Measurements from ENCODE around the gene EPC2.

EPC2 gene

DNA sequence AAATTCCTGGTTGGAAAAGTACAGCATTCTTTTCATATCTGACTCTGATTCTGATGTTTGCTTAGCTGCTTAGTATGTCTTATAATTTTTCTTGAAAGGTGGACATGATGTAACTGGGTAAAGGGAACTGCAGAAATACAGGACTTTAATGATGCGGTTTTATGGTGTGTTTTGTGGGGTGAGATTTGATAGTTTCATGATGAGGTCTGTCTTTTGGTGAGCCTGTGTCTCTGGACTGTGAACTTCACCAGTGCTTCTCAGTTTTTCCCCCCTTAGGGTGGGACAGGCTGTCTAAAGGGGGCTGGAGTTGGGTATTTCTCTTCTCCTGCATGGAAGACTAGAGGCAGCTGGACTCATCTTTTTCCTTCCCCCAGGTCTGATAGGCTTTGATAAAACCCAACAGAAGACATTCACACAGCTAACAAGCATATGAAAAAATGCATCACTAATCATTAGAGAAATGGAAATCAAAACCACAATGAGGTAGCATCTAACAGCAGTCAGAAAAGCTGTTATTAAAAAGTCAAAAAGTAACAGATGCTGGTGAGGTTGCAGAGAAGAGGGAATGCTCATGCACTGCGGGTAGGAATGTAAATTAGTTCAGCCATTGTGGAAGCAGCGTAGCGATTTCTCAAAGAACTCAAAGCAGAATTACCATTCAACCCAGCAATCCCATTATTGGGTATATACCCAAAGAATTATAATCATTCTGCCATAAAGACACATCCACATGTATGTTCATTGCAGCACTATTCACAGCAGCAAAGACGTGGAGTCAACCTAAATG is 77.6 kb downstream of the EPC2 start:
- no peak for TF ChIP-seq TAF1 (IDR thresholded peaks at IDR 0.05; ENCODE audit: borderline replicate concordance, insufficient read depth, low read length)

DNA sequence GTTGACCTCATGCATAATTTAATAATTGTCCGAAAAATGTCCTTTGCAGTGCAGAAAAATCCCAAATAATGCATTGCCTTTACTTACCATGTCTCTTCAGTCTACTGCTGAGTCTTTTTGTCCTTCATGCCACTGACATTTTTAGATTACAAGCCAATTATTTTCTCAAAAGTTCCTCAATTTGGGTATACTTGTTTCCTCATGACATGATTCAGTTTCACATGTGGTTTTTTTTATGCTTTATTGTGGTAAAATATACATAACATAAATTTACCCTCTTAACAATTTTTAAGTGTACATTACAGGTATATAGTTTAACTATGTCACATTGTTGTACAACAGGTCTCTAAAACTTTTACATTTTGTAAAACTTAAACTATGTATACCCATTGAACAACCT is 81.0 kb downstream of the EPC2 start:
- TF ChIP-seq POLR2AphosphoS5 (IDR thresholded peaks at IDR 0.05; ENCODE audit: low read depth, low read length) (no peak), SIN3A (IDR thresholded peaks at IDR 0.05; ENCODE audit: borderline replicate concordance, insufficient read depth, low read length) (no peak), FOXP2 (optimal IDR thresholded peaks at IDR 0.05; ENCODE audit: borderline replicate concordance, extremely low read depth, extremely low read length, insufficient read depth) (no peak), TAF1 (IDR thresholded peaks at IDR 0.05; ENCODE audit: borderline replicate concordance, insufficient read depth, low read length) (no peak)
- TF ChIP-seq, protein P1, sequence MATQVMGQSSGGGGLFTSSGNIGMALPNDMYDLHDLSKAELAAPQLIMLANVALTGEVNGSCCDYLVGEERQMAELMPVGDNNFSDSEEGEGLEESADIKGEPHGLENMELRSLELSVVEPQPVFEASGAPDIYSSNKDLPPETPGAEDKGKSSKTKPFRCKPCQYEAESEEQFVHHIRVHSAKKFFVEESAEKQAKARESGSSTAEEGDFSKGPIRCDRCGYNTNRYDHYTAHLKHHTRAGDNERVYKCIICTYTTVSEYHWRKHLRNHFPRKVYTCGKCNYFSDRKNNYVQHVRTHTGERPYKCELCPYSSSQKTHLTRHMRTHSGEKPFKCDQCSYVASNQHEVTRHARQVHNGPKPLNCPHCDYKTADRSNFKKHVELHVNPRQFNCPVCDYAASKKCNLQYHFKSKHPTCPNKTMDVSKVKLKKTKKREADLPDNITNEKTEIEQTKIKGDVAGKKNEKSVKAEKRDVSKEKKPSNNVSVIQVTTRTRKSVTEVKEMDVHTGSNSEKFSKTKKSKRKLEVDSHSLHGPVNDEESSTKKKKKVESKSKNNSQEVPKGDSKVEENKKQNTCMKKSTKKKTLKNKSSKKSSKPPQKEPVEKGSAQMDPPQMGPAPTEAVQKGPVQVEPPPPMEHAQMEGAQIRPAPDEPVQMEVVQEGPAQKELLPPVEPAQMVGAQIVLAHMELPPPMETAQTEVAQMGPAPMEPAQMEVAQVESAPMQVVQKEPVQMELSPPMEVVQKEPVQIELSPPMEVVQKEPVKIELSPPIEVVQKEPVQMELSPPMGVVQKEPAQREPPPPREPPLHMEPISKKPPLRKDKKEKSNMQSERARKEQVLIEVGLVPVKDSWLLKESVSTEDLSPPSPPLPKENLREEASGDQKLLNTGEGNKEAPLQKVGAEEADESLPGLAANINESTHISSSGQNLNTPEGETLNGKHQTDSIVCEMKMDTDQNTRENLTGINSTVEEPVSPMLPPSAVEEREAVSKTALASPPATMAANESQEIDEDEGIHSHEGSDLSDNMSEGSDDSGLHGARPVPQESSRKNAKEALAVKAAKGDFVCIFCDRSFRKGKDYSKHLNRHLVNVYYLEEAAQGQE (IDR thresholded peaks at IDR 0.05; ENCODE audit: insufficient read depth in 1 of 2, low read depth in 2 of 2, low read length in 2 of 2), result no peak

- TF ChIP-seq FOXP2 (optimal IDR thresholded peaks at IDR 0.05; ENCODE audit: borderline replicate concordance, extremely low read depth, extremely low read length, insufficient read depth) (no peak), SIN3A (IDR thresholded peaks at IDR 0.05; ENCODE audit: borderline replicate concordance, insufficient read depth, low read length) (no peak), TAF1 (IDR thresholded peaks at IDR 0.05; ENCODE audit: borderline replicate concordance, insufficient read depth, low read length) (no peak), POLR2AphosphoS5 (IDR thresholded peaks at IDR 0.05; ENCODE audit: low read depth, low read length) (no peak)
- TF ChIP-seq, protein P1 (IDR thresholded peaks at IDR 0.05; ENCODE audit: insufficient read depth in 1 of 2, low read depth in 2 of 2, low read length in 2 of 2), result no peak
Measured at GRCh38 chr2:148726228-148726627, 81.7 kb downstream of the EPC2 start.

DNA sequence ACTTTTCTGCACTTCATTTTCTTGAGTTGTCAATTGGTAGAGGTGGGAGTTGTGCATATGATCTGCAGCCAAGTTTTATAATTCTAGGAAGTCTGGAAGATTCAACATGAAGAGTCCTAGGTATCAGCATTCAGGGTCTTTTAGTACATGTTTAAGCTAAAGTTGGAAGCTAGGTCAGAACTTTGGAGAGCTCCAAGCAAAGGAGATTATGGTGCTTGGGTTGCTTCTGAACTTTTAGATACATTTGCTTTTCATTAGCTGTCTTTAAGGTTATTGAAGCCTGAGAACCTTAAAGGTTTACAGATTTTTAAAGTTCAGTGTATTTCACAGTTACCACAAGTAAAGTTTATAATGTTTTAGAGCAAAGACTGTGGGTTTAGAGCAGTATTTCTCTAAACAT is 85.5 kb downstream of the EPC2 start:
- TF ChIP-seq SIN3A (IDR thresholded peaks at IDR 0.05; ENCODE audit: borderline replicate concordance, insufficient read depth, low read length), result no peak
- TF ChIP-seq, protein P1 (IDR thresholded peaks at IDR 0.05; ENCODE audit: insufficient read depth in 1 of 2, low read depth in 2 of 2, low read length in 2 of 2), result peak; percentile 67 to 87; a peak in 3 of 4 replicates
- no peak for TF ChIP-seq TAF1 (IDR thresholded peaks at IDR 0.05; ENCODE audit: borderline replicate concordance, insufficient read depth, low read length)
- no peak for TF ChIP-seq POLR2AphosphoS5 (IDR thresholded peaks at IDR 0.05; ENCODE audit: low read depth, low read length)
- no peak for TF ChIP-seq FOXP2 (optimal IDR thresholded peaks at IDR 0.05; ENCODE audit: borderline replicate concordance, extremely low read depth, extremely low read length, insufficient read depth)

DNA sequence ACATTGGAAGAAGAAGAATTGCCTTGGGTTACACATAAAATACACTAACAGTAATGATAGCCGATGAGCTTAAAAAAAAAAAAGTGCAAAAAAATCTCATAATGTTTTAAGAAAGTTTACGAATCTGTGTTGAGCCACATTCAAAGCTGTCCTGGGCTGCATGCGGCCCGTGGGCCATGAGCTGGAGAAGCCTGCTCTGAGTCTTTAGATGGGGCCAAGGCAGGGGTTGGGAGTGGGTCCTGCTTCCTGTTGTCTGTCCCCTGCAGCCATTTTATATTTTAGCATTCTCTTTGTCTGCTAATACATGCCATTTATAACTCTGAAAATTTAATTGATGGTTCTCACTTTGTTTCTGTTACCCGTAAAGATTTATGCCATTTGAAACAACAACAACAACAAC is 93.2 kb downstream of the EPC2 start:
- TF ChIP-seq FOXP2 (optimal IDR thresholded peaks at IDR 0.05; ENCODE audit: borderline replicate concordance, extremely low read depth, extremely low read length, insufficient read depth) (no peak), TAF1 (IDR thresholded peaks at IDR 0.05; ENCODE audit: borderline replicate concordance, insufficient read depth, low read length) (no peak), POLR2AphosphoS5 (IDR thresholded peaks at IDR 0.05; ENCODE audit: low read depth, low read length) (no peak), SIN3A (IDR thresholded peaks at IDR 0.05; ENCODE audit: borderline replicate concordance, insufficient read depth, low read length) (no peak)
- TF ChIP-seq, protein P1 (IDR thresholded peaks at IDR 0.05; ENCODE audit: insufficient read depth in 1 of 2, low read depth in 2 of 2, low read length in 2 of 2), result no peak

Measured in PFSK-1 (cell line).